ENCODE measurements around the gene RAB24. TPM values are rescaled to one million over a fixed set of nuclear protein-coding genes. Genes with fewer than 3 reads are reported as not detected.
A peak's percentile ranks its signal among the peaks of the same experiment; 100 is the strongest.

The RAB24 gene
- polyA plus RNA-seq, 2 of the 4 experiments (the other 2 are of a cell fraction), result 31.2 to 33.7 TPM

DNA sequence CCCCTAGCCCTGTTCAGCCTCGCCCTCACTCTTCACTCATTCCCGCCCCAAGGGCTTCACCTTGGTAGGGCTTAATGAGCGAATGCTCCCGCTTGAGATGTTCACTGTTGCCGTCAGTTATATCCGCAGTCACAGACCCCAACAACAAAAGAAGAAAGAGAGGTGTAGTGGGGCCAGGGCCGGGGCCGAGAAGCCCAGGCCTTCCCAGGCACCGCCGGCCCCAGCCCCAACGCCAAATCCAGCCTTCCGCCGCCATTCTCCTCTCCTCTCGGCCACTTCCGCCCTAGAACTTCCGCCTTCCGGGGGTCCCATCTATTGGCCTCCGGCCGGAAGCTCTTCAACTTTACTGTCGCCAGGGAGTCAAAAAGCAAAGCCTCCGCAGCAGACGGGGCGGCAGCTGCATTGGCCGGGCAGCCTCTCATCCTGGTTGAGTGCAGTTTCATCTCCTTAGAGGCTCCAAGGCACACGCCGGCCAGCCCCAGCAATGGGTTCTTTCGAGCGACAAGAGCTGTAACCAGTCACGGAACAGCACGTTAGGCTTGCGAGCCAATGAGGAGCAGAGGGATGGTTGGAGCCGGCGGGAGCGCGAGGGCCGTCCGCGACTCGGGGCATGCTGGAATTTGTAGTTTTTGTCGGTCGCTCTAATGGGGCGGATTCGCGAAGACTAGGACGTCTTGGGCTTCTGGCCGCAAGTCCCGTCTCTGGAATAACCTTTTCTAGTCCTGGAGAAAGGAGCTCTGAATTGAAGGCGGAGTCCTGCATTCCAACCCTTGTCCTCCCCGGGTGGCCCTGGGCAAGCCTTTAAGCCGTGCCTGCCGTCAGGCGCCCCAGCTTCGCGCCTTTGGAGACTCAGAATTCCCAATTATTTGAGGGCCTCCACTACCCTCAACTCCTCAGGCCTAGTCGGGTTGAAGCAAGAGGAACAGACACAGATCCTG is 48.1 kb upstream of the RAB24 start, which contains the start of gene LMAN2 (continued):
- TF ChIP-seq HOXB5 (CRISPR knock-in tag; IDR thresholded peaks at IDR 0.05) (no peak), HDAC2 (IDR thresholded peaks at IDR 0.05) (peak; percentile 96), EHMT2 (IDR thresholded peaks at IDR 0.05; ENCODE audit: low read depth) (no peak), MAZ (IDR thresholded peaks at IDR 0.05; ENCODE audit: borderline replicate concordance, low read depth, low read length) (0 out of 2 replicates have a peak, but pooled peaks have one; percentile 24), JUN (IDR thresholded peaks at IDR 0.05) (peak; percentile 77 to 95), ZFP36 (IDR thresholded peaks at IDR 0.05; ENCODE audit: borderline replicate concordance, partially characterized antibody) (no peak), ZSCAN20 (CRISPR knock-in tag; IDR thresholded peaks at IDR 0.05) (no peak), MYC (IDR thresholded peaks at IDR 0.05; ENCODE audit: borderline replicate concordance, low read length) (peak; percentile 38; the same call in 1 of the 2 replicates), FOSL2 (IDR thresholded peaks at IDR 0.05) (no peak), FOSL2 (CRISPR knock-in tag; IDR thresholded peaks at IDR 0.05) (no peak; the same call in 1 of the 2 replicates), FOSB (CRISPR knock-in tag; IDR thresholded peaks at IDR 0.05) (no peak), SREBF2 (IDR thresholded peaks at IDR 0.05) (no peak), CHD2 (IDR thresholded peaks at IDR 0.05; ENCODE audit: low read length, partially characterized antibody) (no peak), POLR2A (IDR thresholded peaks at IDR 0.05; ENCODE audit: low read length) (peak; percentile 73), NR3C1 (IDR thresholded peaks at IDR 0.05) (no peak), HEYL (CRISPR knock-in tag; IDR thresholded peaks at IDR 0.05) (no peak), KDM1A (IDR thresholded peaks at IDR 0.05; ENCODE audit: low read depth) (no peak), NPAS2 (CRISPR knock-in tag; IDR thresholded peaks at IDR 0.05; ENCODE audit: borderline replicate concordance) (no peak), EP300 (IDR thresholded peaks at IDR 0.05) (no peak), CEBPB (IDR thresholded peaks at IDR 0.05) (no peak), NFE2L2 (conservative IDR thresholded peaks at IDR 0.05; ENCODE audit: low read length) (no peak), FOXS1 (CRISPR knock-in tag; IDR thresholded peaks at IDR 0.05) (no peak), KDM5A (IDR thresholded peaks at IDR 0.05) (peak; percentile 99), JUNB (IDR thresholded peaks at IDR 0.05) (no peak), RNF2 (IDR thresholded peaks at IDR 0.05; ENCODE audit: borderline replicate concordance, low read depth) (no peak), RCOR1 (IDR thresholded peaks at IDR 0.05; ENCODE audit: low read depth, low read length) (no peak), MAFK (IDR thresholded peaks at IDR 0.05; ENCODE audit: partially characterized antibody) (no peak), CBX8 (IDR thresholded peaks at IDR 0.05) (no peak)
- TF ChIP-seq, protein P1, sequence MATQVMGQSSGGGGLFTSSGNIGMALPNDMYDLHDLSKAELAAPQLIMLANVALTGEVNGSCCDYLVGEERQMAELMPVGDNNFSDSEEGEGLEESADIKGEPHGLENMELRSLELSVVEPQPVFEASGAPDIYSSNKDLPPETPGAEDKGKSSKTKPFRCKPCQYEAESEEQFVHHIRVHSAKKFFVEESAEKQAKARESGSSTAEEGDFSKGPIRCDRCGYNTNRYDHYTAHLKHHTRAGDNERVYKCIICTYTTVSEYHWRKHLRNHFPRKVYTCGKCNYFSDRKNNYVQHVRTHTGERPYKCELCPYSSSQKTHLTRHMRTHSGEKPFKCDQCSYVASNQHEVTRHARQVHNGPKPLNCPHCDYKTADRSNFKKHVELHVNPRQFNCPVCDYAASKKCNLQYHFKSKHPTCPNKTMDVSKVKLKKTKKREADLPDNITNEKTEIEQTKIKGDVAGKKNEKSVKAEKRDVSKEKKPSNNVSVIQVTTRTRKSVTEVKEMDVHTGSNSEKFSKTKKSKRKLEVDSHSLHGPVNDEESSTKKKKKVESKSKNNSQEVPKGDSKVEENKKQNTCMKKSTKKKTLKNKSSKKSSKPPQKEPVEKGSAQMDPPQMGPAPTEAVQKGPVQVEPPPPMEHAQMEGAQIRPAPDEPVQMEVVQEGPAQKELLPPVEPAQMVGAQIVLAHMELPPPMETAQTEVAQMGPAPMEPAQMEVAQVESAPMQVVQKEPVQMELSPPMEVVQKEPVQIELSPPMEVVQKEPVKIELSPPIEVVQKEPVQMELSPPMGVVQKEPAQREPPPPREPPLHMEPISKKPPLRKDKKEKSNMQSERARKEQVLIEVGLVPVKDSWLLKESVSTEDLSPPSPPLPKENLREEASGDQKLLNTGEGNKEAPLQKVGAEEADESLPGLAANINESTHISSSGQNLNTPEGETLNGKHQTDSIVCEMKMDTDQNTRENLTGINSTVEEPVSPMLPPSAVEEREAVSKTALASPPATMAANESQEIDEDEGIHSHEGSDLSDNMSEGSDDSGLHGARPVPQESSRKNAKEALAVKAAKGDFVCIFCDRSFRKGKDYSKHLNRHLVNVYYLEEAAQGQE (IDR thresholded peaks at IDR 0.05), result no peak; the same call in 1 of the 2 replicates
- TF ChIP-seq, protein P2, sequence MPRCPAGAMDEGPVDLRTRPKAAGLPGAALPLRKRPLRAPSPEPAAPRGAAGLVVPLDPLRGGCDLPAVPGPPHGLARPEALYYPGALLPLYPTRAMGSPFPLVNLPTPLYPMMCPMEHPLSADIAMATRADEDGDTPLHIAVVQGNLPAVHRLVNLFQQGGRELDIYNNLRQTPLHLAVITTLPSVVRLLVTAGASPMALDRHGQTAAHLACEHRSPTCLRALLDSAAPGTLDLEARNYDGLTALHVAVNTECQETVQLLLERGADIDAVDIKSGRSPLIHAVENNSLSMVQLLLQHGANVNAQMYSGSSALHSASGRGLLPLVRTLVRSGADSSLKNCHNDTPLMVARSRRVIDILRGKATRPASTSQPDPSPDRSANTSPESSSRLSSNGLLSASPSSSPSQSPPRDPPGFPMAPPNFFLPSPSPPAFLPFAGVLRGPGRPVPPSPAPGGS (IDR thresholded peaks at IDR 0.05), result peak; percentile 77; the same call in 1 of the 3 replicates
- TF ChIP-seq, protein P3, sequence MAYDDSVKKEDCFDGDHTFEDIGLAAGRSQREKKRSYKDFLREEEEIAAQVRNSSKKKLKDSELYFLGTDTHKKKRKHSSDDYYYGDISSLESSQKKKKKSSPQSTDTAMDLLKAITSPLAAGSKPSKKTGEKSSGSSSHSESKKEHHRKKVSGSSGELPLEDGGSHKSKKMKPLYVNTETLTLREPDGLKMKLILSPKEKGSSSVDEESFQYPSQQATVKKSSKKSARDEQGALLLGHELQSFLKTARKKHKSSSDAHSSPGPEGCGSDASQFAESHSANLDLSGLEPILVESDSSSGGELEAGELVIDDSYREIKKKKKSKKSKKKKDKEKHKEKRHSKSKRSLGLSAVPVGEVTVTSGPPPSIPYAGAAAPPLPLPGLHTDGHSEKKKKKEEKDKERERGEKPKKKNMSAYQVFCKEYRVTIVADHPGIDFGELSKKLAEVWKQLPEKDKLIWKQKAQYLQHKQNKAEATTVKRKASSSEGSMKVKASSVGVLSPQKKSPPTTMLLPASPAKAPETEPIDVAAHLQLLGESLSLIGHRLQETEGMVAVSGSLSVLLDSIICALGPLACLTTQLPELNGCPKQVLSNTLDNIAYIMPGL (CRISPR knock-in tag; IDR thresholded peaks at IDR 0.05; ENCODE audit: borderline replicate concordance), result 0 out of 2 replicates have a peak, but pooled peaks have one; percentile 59
- TF ChIP-seq, protein P4, sequence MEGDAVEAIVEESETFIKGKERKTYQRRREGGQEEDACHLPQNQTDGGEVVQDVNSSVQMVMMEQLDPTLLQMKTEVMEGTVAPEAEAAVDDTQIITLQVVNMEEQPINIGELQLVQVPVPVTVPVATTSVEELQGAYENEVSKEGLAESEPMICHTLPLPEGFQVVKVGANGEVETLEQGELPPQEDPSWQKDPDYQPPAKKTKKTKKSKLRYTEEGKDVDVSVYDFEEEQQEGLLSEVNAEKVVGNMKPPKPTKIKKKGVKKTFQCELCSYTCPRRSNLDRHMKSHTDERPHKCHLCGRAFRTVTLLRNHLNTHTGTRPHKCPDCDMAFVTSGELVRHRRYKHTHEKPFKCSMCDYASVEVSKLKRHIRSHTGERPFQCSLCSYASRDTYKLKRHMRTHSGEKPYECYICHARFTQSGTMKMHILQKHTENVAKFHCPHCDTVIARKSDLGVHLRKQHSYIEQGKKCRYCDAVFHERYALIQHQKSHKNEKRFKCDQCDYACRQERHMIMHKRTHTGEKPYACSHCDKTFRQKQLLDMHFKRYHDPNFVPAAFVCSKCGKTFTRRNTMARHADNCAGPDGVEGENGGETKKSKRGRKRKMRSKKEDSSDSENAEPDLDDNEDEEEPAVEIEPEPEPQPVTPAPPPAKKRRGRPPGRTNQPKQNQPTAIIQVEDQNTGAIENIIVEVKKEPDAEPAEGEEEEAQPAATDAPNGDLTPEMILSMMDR (IDR thresholded peaks at IDR 0.05), result no peak
- TF ChIP-seq, protein P5, sequence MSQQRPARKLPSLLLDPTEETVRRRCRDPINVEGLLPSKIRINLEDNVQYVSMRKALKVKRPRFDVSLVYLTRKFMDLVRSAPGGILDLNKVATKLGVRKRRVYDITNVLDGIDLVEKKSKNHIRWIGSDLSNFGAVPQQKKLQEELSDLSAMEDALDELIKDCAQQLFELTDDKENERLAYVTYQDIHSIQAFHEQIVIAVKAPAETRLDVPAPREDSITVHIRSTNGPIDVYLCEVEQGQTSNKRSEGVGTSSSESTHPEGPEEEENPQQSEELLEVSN (IDR thresholded peaks at IDR 0.05; ENCODE audit: borderline replicate concordance, low read depth), result peak; percentile 29; the same call in 1 of the 2 replicates
- TF ChIP-seq, protein P6, sequence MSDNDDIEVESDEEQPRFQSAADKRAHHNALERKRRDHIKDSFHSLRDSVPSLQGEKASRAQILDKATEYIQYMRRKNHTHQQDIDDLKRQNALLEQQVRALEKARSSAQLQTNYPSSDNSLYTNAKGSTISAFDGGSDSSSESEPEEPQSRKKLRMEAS (IDR thresholded peaks at IDR 0.05), result peak; percentile 64
